LNCaP clone FGC (cell line): ENCODE results near the gene FCER1G.

Experiments used
- DNase-seq: peaks from one replicate; pipeline ENCODE4 v3.0.0-alpha.2; 2011; ENCODE audit warnings: low read depth
- H3K4me3 ChIP-seq: 2 replicates; pipeline ENCODE4 v1.5.1; 2011; ENCODE audit warnings: mild to moderate bottlenecking, low read depth, low read length, control low read depth
- CTCF ChIP-seq: IDR thresholded peaks from 2 replicates; pipeline ENCODE4 v1.5.1; 2012; ENCODE audit warnings: mild to moderate bottlenecking; ENCODE audit not compliant: control insufficient read depth, insufficient read depth; ENCODE audit errors: extremely low read depth

FCER1G gene

DNA sequence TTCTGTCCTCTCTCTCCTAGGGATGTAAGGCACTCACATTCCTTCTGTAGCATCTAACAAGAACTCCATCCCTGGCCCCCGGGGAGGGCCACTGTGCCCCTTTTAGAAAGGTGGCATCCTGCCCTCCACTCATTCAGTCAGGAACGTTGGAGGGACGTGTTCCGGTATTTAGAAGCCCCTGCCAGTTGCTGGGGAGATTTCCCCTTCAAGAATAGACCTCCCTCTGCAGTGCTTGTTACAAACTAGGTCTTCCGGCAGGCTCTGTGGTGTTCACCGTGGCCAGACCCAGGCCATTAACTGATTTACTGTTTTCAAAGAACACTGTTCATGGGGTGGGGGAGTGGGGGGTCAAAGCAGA is 44.2 kb downstream of the FCER1G start:
- no peak for TF ChIP-seq CTCF
- no peak overlapping the region for H3K4me3 ChIP-seq
- no peak for DNase-seq

DNA sequence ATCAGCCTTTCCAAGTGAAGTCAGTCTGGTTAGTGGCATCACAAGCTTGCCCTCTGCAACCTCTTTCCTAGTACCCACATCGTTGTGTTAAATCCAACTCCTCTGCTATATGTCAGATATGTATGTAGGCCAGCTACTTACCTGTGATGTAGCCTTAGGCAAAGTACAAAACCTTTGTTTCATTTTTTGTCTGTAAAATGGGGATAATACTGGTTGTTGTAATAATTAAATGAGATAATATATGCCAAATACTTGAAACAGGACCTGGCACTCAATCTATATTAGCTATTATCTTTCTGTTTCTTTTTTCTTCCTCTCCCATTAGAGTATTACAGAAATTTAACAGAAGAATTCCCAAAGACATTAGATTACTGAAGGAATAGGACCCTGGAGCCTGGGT is 44.7 kb downstream of the FCER1G start:
- TF ChIP-seq CTCF: no peak
- H3K4me3 ChIP-seq: no peak overlapping the region
- no peak for DNase-seq

- DNase-seq: no peak
- H3K4me3 ChIP-seq: no peak overlapping the region
- no peak for TF ChIP-seq CTCF
These were observed 45.5 kb downstream of the FCER1G start for GRCh38 chr1:161260376-161261260.

GRCh38 chr1:161261261-161262235 is 46.5 kb downstream of the FCER1G start:
- no peak for DNase-seq
- H3K4me3 ChIP-seq: no peak overlapping the region
- TF ChIP-seq CTCF: no peak

DNA sequence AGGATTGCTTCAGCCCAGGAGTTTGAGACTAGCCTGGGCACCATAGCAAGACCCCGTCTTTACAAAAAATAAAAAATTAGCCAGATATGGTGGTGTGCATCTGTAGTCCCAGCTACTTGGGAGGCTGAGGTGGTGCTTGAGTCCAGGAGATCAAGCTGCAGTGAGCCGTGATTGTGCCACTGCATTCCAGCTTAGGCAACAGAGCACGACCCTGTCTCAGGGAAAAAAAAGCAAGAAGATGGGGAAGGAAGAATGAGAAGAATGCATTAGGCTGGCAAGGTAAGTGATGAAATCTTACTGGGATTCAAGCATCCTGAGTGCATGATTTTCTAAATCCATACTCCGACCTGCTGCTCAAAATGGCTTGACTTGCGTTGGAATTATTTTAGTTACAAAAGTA is 50.2 kb downstream of the FCER1G start:
- DNase-seq: no peak
- no peak for TF ChIP-seq CTCF
- H3K4me3 ChIP-seq: no peak overlapping the region

DNA sequence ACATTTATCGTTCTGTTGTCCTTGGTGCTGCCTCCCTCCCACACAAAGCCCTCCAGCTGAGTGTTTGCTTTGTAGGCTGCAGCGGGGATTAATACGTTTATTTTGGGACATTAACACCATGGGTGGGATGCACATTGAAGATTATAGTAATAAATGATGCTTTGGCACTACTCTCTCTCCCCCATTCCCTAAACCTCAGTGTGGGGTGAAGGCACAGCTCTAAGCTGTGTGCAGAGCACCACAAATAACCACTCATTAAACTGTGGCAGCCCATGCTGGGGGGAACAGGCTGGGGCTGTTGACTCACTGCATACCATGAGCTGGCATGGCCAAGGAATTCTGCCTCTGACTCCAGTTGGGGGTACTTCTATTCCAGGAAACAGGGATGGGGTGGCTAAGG is 51.1 kb downstream of the FCER1G start:
- no peak overlapping the region for H3K4me3 ChIP-seq
- DNase-seq: no peak
- TF ChIP-seq CTCF: no peak
